DOHH2 (cell line): ENCODE data around the gene GSG1L.

ENCODE experiments used
- H3F3A ChIP-seq: fragments of 200-600 bp; sonication (generic), shearing (Covaris generic); 2 replicates; pipeline ENCODE4 v1.6.0; 2016; ENCODE audit warnings: antibody characterized with exemption, mild to moderate bottlenecking; ENCODE audit not compliant: control insufficient read depth, insufficient read depth
- H3K27ac ChIP-seq: fragments of 200-600 bp; sonication (generic); 2 replicates; pipeline ENCODE4 v1.5.1; 2014; ENCODE audit warnings: low read depth, mild to moderate bottlenecking, low read length, moderate library complexity
- H3K27me3 ChIP-seq: fragments of 200-600 bp; sonication (generic); 2 replicates; pipeline ENCODE4 v1.6.1; 2014; ENCODE audit warnings: mild to moderate bottlenecking, low read length, mixed read lengths; ENCODE audit not compliant: control insufficient read depth
- H3K36me3 ChIP-seq: fragments of 200-600 bp; sonication (generic); 2 replicates; pipeline ENCODE4 v1.6.1; 2014; ENCODE audit warnings: mild to moderate bottlenecking, low read length, moderate library complexity, mixed read lengths; ENCODE audit not compliant: control insufficient read depth
- H3K4me1 ChIP-seq: fragments of 200-600 bp; sonication (generic); 2 replicates; pipeline ENCODE4 v1.6.1; 2014; ENCODE audit warnings: mild to moderate bottlenecking, low read length, mixed read lengths; ENCODE audit not compliant: control insufficient read depth
- H3K4me2 ChIP-seq: fragments of 200-600 bp; sonication (generic); 2 replicates; pipeline ENCODE4 v1.6.0; 2014; ENCODE audit warnings: mild to moderate bottlenecking, low read length, moderate library complexity
- H3K4me3 ChIP-seq: fragments of 200-600 bp; sonication (generic); 2 replicates; pipeline ENCODE4 v1.5.1; 2014; ENCODE audit warnings: mild to moderate bottlenecking, low read length, mixed read lengths
- H3K79me2 ChIP-seq: fragments of 200-600 bp; sonication (generic); 2 replicates; pipeline ENCODE4 v1.6.1; 2014; ENCODE audit warnings: mild to moderate bottlenecking, low read length, mixed read lengths; ENCODE audit not compliant: control insufficient read depth
- H3K9me2 ChIP-seq: fragments of 200-600 bp; sonication (generic); replicated peaks from 2 replicates; pipeline ENCODE4 v1.6.1; 2014; ENCODE audit warnings: mild to moderate bottlenecking, low read length, mixed read lengths; ENCODE audit not compliant: control insufficient read depth
- H3K9me3 ChIP-seq: fragments of 200-600 bp; sonication (generic); 2 replicates; pipeline ENCODE4 v1.6.1; 2014; ENCODE audit warnings: antibody characterized with exemption, low read length, mixed read lengths; ENCODE audit not compliant: control insufficient read depth, insufficient read depth
- H4K20me1 ChIP-seq: fragments of 200-600 bp; sonication (generic); 2 replicates; pipeline ENCODE4 v1.6.0; 2014; ENCODE audit warnings: low read depth, mild to moderate bottlenecking, antibody characterized with exemption, low read length, moderate library complexity; ENCODE audit not compliant: control insufficient read depth, insufficient read depth
- EZH2phosphoT487 ChIP-seq: fragments of 200-600 bp; sonication (generic); IDR thresholded peaks from 2 replicates; pipeline ENCODE4 v1.6.1; 2017; ENCODE audit warnings: borderline replicate concordance, mild to moderate bottlenecking, antibody characterized with exemption, low read length, moderate library complexity, mixed read lengths
- TF ChIP-seq, protein P1 (sequence below): fragments of 200-600 bp; sonication (generic); IDR thresholded peaks from one replicate; pipeline ENCODE4 v1.5.1; 2014; ENCODE audit warnings: antibody characterized with exemption, mild to moderate bottlenecking, low read depth, low read length; ENCODE audit not compliant: poor library complexity, severe bottlenecking

Gene GSG1L

DNA sequence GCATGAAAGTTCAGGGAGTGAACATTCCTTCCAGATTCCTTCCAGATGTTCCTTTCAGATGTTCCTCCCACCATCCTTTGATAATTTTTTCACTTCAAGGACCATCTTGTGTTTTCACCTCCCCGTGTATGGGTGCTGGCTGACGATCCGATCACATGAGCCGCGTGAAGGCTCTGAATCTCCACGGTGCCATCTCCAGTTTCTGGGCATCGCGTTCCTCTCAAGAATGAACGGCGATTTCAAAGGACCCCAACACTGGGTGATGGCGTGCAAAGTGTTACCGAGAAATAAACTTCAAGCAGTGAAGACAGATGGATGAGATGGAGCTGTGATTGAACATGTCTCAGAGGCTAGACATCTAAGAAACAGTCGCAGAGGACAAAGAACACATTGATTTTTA lies 245.3 kb downstream of the GSG1L start:
- no peaks in the 10 kb centered on the region for H4K20me1 ChIP-seq
- TF ChIP-seq, protein P1, sequence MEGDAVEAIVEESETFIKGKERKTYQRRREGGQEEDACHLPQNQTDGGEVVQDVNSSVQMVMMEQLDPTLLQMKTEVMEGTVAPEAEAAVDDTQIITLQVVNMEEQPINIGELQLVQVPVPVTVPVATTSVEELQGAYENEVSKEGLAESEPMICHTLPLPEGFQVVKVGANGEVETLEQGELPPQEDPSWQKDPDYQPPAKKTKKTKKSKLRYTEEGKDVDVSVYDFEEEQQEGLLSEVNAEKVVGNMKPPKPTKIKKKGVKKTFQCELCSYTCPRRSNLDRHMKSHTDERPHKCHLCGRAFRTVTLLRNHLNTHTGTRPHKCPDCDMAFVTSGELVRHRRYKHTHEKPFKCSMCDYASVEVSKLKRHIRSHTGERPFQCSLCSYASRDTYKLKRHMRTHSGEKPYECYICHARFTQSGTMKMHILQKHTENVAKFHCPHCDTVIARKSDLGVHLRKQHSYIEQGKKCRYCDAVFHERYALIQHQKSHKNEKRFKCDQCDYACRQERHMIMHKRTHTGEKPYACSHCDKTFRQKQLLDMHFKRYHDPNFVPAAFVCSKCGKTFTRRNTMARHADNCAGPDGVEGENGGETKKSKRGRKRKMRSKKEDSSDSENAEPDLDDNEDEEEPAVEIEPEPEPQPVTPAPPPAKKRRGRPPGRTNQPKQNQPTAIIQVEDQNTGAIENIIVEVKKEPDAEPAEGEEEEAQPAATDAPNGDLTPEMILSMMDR: no peak
- TF ChIP-seq EZH2phosphoT487: no peak

DNA sequence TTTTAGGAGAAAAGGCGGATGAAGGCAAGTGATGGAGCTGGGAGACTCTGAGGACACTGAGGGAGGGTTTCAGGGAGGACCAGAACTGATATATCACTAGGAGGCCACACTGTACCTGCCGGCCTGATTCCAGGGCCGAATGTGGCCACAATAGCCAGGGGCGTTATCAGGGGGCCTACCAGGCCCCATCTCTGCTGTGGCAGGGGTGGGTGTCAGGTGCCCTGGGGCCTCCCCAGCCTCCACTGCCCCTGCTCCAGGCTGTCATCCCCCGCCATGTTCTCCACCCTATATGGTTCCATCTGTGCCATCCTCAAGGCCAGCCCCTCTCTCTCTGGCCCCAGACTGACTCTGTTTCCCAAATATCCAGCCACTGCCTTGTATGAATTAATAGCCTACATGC lies 246.5 kb downstream of the GSG1L start:
- Histone ChIP-seq H3K27ac (no peak overlapping the region), H3K4me3 (no peak overlapping the region), H3K36me3 (no peaks in the 10 kb centered on the region), H3F3A (no peaks in the 10 kb centered on the region), H4K20me1 (no peaks in the 10 kb centered on the region), H3K4me1 (no peaks in the 10 kb centered on the region), H3K27me3 (no peaks in the 10 kb centered on the region; the same call in 1 of the 2 replicates), H3K79me2 (no peaks in the 10 kb centered on the region), H3K4me2 (no peak overlapping the region), H3K9me3 (no peaks in the 10 kb centered on the region), H3K9me2 (no peaks in the 10 kb centered on the region)
- TF ChIP-seq, protein P1: no peak
- no peak for TF ChIP-seq EZH2phosphoT487

More for the DNA sequence above, 245.3 kb downstream of the GSG1L start:
- H3K79me2 ChIP-seq: no peaks in the 10 kb centered on the region
- H3K4me2 ChIP-seq: no peak overlapping the region
- H3F3A ChIP-seq: no peaks in the 10 kb centered on the region
- H3K9me3 ChIP-seq: no peaks in the 10 kb centered on the region
- H3K4me3 ChIP-seq: no peak overlapping the region
- H3K27me3 ChIP-seq: no peaks in the 10 kb centered on the region; the same call in 1 of the 2 replicates
- no peak overlapping the region for H3K27ac ChIP-seq
- H3K36me3 ChIP-seq: no peaks in the 10 kb centered on the region
- H3K9me2 ChIP-seq: no peaks in the 10 kb centered on the region
- H3K4me1 ChIP-seq: no peaks in the 10 kb centered on the region

DNA sequence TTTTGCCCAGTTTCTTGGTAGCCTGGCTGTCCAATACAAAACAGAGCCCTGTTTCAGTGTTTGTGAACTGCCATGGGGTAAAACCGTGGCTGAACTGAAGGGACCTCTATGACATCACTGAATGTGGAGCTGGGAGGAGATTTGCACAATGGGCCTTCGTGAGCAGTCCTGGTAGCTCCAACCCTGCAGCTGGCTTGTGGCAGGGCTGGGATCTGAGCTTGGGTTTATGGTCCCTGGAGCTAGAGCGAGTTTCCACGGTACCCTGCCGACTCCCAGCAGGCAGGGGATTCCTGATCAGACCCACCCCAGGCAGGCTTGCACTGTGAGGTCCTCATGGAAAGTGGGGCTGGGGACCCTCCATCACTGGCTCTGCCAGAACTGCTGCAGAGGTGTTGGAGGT lies 247.0 kb downstream of the GSG1L start:
- Histone ChIP-seq H3K27me3 (no peaks in the 10 kb centered on the region; the same call in 1 of the 2 replicates), H3K27ac (no peak overlapping the region), H3K36me3 (no peaks in the 10 kb centered on the region), H3K4me3 (no peak overlapping the region), H3K79me2 (no peaks in the 10 kb centered on the region), H3K4me1 (no peaks in the 10 kb centered on the region), H3K9me3 (no peaks in the 10 kb centered on the region), H3K9me2 (no peaks in the 10 kb centered on the region), H4K20me1 (no peaks in the 10 kb centered on the region), H3K4me2 (no peak overlapping the region), H3F3A (no peaks in the 10 kb centered on the region)
- TF ChIP-seq, protein P1: no peak
- TF ChIP-seq EZH2phosphoT487: no peak
